Measurements from ENCODE around the gene LMAN1L.

GRCh38 chr15:74775132-74775562, 37.5 kb upstream of the LMAN1L start:
- TF ChIP-seq CTCF (IDR thresholded peaks at IDR 0.05; ENCODE audit: poor library complexity) = no peak
- no peak for TF ChIP-seq EZH2phosphoT487 (IDR thresholded peaks at IDR 0.05; ENCODE audit: low read depth, severe bottlenecking, unreplicated experiment)
- TF ChIP-seq EZH2 (IDR thresholded peaks at IDR 0.05; ENCODE audit: borderline replicate concordance) = no peak
